ENCODE data around the gene CDR2L. TPM values are rescaled to one million over a fixed set of nuclear protein-coding genes. Genes with fewer than 3 reads are reported as not detected.

CDR2L gene
- polyA plus RNA-seq, 3 donors: 0.05 TPM; not detected in 2

- no peak overlapping the region for H2AFZ ChIP-seq (ENCODE audit: insufficient read depth, low read depth, low read length, poor library complexity, severe bottlenecking)
- peaks cover 49 to 62% of the 10 kb centered on the region in 2 donors for H3K36me3 ChIP-seq (replicated peaks in 1 of 2; ENCODE audit: control insufficient read depth in 1 of 2, insufficient read depth in 2 of 2, low read length in 2 of 2)
- peaks cover 0 to 1% (median 0%) of the 10 kb centered on the region in 3 donors for H3K27me3 Mint-ChIP-seq (ENCODE audit: low read depth in 3 of 3)
- H3K4me3 Mint-ChIP-seq: no peak overlapping the region
- H4K20me1 ChIP-seq (ENCODE audit: insufficient read depth, low read length): peaks cover 9% of the 10 kb centered on the region
- H3K4me1 ChIP-seq (ENCODE audit: control insufficient read depth in 1 of 2, insufficient read depth in 2 of 2, low read length in 2 of 2): no peaks in the 10 kb centered on the region
- intact Hi-C loops (cut with micrococcal nuclease): no loop called here
- no peak overlapping the region for H3K27ac ChIP-seq (ENCODE audit: low read depth in 1 of 2, low read length in 2 of 2)
- peak overlapping the region in 1 of 7 donors; percentile 22 for H3K27ac Mint-ChIP-seq
- no peaks in the 10 kb centered on the region for H3K27me3 ChIP-seq (ENCODE audit: control insufficient read depth in 2 of 2, insufficient read depth in 2 of 2, low read length in 2 of 2)
- peaks cover 5% of the 10 kb centered on the region for H3K4me1 Mint-ChIP-seq
- TF ChIP-seq, protein P1, sequence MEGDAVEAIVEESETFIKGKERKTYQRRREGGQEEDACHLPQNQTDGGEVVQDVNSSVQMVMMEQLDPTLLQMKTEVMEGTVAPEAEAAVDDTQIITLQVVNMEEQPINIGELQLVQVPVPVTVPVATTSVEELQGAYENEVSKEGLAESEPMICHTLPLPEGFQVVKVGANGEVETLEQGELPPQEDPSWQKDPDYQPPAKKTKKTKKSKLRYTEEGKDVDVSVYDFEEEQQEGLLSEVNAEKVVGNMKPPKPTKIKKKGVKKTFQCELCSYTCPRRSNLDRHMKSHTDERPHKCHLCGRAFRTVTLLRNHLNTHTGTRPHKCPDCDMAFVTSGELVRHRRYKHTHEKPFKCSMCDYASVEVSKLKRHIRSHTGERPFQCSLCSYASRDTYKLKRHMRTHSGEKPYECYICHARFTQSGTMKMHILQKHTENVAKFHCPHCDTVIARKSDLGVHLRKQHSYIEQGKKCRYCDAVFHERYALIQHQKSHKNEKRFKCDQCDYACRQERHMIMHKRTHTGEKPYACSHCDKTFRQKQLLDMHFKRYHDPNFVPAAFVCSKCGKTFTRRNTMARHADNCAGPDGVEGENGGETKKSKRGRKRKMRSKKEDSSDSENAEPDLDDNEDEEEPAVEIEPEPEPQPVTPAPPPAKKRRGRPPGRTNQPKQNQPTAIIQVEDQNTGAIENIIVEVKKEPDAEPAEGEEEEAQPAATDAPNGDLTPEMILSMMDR (IDR thresholded peaks at IDR 0.05): no peak
- H3K9ac ChIP-seq (ENCODE audit: insufficient read depth, low read length, poor library complexity, severe bottlenecking): no peak overlapping the region
- no peaks in the 10 kb centered on the region for H3K9me3 ChIP-seq (replicated peaks in 1 of 2; ENCODE audit: control insufficient read depth in 1 of 2, insufficient read depth in 1 of 2, low read length in 2 of 2)
- H3K9me3 Mint-ChIP-seq: no peaks in the 10 kb centered on the region
- H3K4me2 ChIP-seq (replicated peaks; ENCODE audit: extremely low read depth, low read length, poor library complexity, severe bottlenecking): no peak overlapping the region
- 91% methylated on average over 3 of the region's 5 CpGs for WGBS (ENCODE audit: insufficient coverage)
- peaks cover 8% of the 10 kb centered on the region for H3K79me2 ChIP-seq (ENCODE audit: insufficient read depth, low read length)
- no peak overlapping the region for H3K4me3 ChIP-seq (replicated peaks in 1 of 3; ENCODE audit: low read depth in 2 of 3, low read length in 3 of 3)
- no peak for DNase-seq
- peaks cover 60 to 65% of the 10 kb centered on the region in 2 donors for H3K36me3 Mint-ChIP-seq
Observed at GRCh38 chr17:75019146-75019545, 31.7 kb downstream of the CDR2L start.

DNA sequence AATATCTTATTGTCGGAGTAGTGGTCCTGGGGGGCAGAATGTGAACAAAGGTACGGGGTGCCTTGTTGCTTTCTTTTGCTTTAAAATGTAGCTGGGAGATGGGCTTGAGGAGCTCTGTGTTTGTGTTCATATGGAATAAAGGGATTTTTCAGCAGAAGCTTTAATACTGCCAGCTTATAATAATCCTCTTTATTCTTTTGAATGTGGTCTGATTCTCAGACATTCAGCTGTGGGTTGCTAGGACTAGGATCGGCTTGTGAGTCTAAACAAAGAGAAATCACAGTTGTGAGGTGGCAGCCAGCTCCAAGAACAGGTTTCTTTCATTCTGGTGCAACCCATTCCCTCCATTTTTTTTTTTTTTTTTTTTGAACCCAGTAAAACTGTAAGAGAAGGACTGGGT lies 32.3 kb downstream of the CDR2L start:
- Histone ChIP-seq H3K27ac (ENCODE audit: low read depth in 1 of 2, low read length in 2 of 2) (no peak overlapping the region), H3K27me3 (ENCODE audit: control insufficient read depth in 2 of 2, insufficient read depth in 2 of 2, low read length in 2 of 2) (no peaks in the 10 kb centered on the region), H3K9ac (ENCODE audit: insufficient read depth, low read length, poor library complexity, severe bottlenecking) (no peak overlapping the region), H3K79me2 (ENCODE audit: insufficient read depth, low read length) (peaks cover 5% of the 10 kb centered on the region), H3K4me1 (ENCODE audit: control insufficient read depth in 1 of 2, insufficient read depth in 2 of 2, low read length in 2 of 2) (no peaks in the 10 kb centered on the region), H3K36me3 (replicated peaks in 1 of 2; ENCODE audit: control insufficient read depth in 1 of 2, insufficient read depth in 2 of 2, low read length in 2 of 2) (peaks cover 49 to 62% of the 10 kb centered on the region in 2 donors), H2AFZ (ENCODE audit: insufficient read depth, low read depth, low read length, poor library complexity, severe bottlenecking) (no peak overlapping the region), H3K4me3 (replicated peaks in 1 of 3; ENCODE audit: low read depth in 2 of 3, low read length in 3 of 3) (no peak overlapping the region), H3K4me2 (replicated peaks; ENCODE audit: extremely low read depth, low read length, poor library complexity, severe bottlenecking) (no peak overlapping the region), H3K9me3 (replicated peaks in 1 of 2; ENCODE audit: control insufficient read depth in 1 of 2, insufficient read depth in 1 of 2, low read length in 2 of 2) (no peaks in the 10 kb centered on the region), H4K20me1 (ENCODE audit: insufficient read depth, low read length) (peaks cover 9% of the 10 kb centered on the region)
- TF ChIP-seq, protein P1 (IDR thresholded peaks at IDR 0.05): no peak
- DNase-seq: no peak
- intact Hi-C loops (cut with micrococcal nuclease): no loop called here
- peaks cover 7% of the 10 kb centered on the region for H3K4me1 Mint-ChIP-seq
- no peak overlapping the region for H3K4me3 Mint-ChIP-seq
- H3K9me3 Mint-ChIP-seq: peaks cover 0 to 2% (median 0%) of the 10 kb centered on the region in 7 donors
- peaks cover 0 to 1% (median 0%) of the 10 kb centered on the region in 3 donors for H3K27me3 Mint-ChIP-seq (ENCODE audit: low read depth in 3 of 3)
- peak overlapping the region in 1 of 7 donors; percentile 57 for H3K27ac Mint-ChIP-seq
- peaks cover 60 to 66% of the 10 kb centered on the region in 2 donors for H3K36me3 Mint-ChIP-seq
- 78% methylated on average over 1 of the region's 3 CpGs for WGBS (ENCODE audit: insufficient coverage)

Data from CD14-positive monocyte (primary cell).